GM19023 (cell line): ENCODE measurements around the gene TUT4.

Experiments used
- ATAC-seq: cut with Tn5 transposase; IDR thresholded peaks from one replicate; pipeline ENCODE4 v1.9.1; 2021; ENCODE audit warnings: mild to moderate bottlenecking, moderate library complexity; ENCODE audit not compliant: unreplicated experiment

TUT4 gene

DNA sequence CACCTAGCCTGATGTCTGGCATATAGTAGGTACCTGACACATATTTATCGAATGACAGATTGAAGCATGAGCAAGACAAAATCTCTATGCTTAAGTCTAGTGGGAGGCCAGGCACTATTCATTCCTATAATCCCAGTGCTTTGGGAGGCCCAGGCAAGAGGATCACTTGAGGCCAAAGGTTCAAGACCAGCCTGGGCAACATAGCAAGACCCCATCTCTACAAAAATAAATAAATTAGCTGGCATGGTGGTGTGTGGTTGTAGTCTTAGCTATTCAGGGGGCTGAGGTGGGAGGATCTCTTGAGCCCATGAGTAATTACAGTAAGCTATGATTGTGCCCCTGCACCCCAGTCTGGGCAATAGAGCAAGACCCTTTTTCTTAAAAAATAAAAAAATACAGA, 23.2 kb upstream of the TUT4 start:
- no peak for ATAC-seq

DNA sequence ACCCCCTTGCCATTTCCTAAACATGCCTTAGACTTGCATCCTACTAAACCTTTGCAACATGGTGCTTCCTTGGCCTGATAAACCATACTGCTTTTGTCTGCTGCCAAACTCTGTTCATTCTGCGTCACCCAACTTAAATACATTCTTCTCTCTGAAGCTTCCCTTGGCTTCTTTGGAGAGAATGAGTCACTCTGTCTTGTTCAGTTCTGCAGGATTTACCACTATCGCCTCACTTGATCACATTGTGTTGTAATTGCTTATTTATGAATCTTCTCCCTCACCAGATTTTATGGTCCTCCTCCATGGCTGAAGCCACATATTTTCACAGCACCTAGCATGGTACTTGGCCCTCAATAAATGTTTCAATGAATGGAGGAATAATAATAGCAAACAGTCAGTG, 21.7 kb upstream of the TUT4 start:
- ATAC-seq: no peak

DNA sequence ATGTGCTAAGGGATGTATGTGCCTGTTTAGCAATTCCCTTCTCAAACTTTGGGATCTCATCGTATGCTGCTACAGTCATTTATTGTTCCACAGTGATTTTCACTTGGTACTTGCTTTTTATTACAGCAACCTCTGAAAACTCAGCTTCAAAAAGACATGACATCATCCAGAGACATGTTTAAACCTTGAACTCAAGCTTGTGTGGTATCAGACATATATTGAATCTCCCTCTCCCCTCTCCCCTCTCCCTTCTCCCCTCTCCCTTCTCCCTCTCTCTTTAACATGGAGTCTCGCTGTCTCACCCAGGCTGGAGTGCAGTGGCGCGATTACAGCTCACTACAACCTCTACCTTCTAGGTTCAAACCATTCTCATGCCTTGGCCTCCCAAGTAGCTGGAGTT, 19.5 kb upstream of the TUT4 start:
- ATAC-seq: no peak

DNA sequence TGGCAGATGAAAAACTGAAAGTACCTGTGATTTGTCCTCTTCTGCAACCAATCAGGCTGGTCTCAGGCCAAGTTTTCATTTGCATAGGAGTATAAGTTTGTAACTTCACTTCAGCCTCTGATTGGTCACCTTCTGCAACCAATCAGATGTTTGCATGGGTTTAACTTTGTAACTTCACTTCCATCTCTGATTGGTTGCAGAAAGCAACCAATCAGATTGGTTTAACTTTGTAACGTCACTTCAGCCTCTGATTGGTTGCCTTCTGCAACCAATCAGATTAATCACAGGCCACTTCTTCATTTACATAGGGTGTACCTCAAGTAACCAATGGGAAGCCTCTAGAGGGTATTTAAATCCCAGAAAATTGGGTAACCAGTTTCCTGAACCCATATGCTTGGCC, 18.9 kb upstream of the TUT4 start:
- no peak for ATAC-seq

DNA sequence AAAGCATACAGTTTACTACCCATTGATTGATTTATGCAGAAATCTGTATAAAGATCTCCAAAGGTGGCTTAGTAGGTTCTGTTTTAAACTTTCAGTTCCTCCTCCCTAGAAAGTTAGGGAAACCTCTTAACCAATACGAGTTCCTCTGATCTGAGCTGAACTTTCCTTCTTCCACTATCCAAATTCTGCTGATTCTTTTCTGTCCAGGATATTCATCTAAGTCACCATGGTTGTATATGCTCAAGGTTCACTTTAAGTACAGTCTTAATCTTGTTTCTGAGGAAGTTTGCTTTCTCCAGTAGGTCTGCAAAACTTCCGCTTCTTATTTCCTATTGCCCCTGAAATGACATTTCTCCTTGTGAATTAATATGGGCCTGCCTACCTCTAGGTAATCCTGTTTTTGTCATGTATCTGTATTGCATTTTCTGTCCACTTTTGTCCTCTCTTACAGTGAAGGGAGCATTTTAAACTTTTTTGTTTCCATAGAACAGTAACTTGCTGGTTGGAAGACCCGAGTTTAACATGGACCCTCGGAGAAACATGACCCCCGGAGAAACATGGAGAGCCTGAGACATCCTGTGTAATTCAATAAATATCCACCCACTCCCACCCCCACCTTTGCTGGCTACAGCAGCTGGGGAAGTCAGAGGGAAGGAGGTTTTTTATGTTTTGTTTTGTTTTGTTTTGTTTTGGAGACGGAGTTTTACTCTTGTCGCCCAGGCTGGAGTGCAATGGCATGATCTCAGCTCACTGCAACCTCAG, 16.7 kb upstream of the TUT4 start:
- no peak for ATAC-seq

GRCh38 chr1:52567943-52568342, 15.1 kb upstream of the TUT4 start:
- ATAC-seq: no peak

DNA sequence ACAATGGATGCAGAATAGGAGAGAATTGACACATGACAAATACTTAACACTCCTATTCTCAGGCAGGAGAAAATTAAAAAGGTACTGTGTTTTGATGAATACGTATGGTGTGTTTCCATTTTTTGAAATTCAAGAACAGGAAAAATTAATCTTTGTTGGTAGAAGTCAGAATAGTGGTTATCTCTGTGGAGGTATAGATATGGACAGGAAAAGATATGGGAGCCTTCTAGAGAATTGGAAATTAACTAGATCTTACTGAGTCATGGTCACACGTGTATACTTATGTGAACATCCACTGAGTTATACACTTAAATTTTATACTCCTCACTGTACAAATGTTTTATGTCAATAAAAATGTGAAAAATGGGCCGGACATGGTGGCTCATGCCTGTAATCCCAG, 9.9 kb upstream of the TUT4 start:
- no peak for ATAC-seq

DNA sequence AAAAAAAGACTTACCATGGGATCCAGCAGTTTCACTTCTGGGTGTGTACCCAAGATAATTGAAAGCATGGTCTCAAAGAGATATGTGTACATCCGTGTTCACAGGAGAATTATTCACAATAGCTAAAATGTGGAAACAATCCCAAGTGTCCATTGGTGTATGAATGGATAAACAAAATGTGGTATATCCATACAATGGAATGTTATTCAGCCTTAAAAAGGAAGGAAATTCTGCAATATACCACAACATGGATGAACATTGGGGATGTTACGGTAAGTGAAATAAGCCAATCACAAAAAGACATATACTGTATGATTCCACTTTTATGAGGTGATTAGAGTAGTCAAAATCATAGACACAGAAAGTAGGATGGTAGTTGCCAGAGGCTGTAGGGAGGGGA, 7.0 kb upstream of the TUT4 start:
- ATAC-seq: no peak

DNA sequence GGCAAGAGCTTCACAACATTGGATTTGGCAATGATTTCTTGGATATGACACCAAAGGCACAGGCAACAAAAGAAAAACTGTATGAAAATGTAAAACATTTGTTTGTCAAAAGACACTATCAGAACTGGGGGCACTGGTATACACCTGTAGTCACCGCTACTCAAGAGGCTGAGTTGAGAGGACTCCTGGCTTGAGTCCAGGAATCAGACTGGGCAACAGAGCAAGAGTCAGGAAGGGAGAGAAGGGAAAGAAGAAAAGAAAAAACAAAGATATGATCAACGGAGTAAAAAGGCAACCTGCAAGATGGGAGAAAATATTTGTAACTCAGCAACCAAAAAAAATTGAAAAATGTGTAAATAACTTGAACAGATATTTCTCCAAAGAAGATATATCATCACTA, 6.0 kb upstream of the TUT4 start:
- no peak for ATAC-seq

DNA sequence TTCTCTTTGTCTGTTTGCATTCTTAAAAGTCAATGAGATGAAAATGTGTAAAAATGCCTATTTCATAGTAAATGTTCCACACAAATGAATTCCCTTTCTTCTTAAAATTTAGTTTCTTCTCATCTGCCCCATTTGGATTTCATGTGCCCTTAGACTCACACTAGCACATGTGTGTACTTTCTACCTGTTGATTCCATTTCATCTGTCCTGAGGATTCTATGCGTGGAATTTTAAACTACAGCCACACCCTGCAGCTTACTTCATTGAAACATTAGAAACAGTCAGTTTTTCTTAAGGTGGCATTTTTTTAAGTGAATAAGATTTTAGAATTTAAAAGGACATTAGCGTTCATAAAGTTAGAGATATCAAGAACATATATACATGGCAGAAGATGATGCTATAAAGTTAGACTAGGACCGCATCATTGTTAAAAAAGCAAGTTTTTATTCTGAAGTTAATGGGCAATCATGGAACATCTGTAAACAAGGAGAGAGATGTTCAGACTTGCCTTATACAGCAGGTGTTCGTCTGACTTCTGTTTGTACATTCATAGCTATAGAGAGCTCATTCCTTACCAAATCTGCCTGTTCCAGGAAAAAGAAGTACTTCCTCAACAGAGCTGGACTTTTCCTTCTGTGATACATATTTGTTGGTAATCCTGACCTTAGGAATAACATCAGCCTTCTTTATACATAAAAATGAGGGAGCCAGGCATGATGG, 3.9 kb upstream of the TUT4 start:
- ATAC-seq: no peak

DNA sequence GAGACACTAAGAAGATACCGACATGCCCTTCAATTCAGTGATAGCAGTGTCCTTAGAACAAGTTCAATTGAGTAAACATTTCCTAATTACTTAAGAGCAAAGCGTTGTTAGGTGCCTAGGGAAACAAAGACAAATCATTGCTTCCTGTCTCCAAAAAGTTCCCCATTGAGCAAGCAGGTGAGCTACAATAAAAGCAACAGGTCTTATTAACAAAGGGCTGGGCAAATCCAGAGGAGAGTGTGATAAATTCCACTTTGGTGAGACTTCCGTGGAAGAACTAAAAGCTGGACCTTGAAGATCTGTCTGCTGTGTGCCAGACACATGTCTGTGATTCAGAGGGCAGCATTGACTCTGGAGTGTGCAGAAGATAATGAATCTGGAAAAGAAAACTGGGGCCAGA, 1.9 kb upstream of the TUT4 start:
- no peak for ATAC-seq

GRCh38 chr1:52554267-52554640, 1.4 kb upstream of the TUT4 start:
- ATAC-seq: no peak

GRCh38 chr1:52553362-52554266, 722 bp upstream of the TUT4 start:
- ATAC-seq: peak; percentile 68

GRCh38 chr1:52552236-52552504, 722 bp downstream of the TUT4 start:
- ATAC-seq: peak; percentile 33

DNA sequence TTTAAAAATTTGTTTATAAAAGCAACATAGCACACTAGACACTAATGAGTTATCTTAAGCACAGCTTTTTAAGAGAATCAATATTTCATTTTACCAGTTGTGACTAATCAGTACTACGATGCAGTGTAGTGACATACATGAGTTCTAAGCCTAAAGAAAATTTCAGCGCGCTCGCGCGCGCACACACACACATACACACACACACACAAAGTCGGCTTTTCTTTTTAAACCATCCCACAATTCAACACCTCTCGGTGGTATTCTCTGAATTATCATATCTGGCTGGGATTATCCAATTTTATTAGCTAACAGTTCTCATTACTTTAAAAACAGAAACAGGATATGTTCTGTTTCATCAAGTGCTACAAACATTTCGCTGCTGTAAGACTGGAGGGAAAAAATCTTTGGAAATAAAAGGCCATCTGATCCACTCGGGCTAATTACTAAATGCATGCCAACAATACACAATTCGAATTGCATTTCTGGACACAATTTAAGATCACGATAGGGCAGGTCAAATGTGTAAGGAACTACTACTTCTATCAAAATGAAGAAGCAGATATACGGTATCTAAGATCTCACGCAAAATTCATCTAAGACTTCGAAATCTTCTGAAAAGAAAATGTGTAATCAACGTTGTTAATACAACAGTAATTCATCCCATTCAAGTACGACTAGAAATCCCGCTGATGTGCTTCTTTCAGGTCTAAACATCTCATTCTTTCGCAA, 1.2 kb downstream of the TUT4 start:
- ATAC-seq: no peak

DNA sequence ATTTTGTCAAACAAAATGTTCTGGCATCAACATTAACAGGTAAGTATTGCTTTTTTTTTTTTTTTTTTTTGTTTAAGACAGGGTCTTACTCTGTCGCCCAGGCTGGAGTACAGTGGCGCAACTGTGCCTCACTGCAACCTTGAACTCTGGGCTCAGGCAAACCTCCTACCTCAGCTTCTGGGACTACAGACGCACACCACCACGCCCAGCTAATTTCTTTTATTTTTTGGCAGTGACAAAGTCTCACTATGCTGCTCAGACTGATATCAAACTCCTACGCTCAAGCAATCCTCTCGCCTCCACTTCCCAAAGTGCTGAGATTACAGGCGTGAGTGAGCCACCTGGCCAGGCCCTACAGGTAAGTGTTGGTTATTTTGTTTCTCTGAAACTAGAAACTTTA, 2.4 kb downstream of the TUT4 start:
- ATAC-seq: no peak

- ATAC-seq: no peak
Observed at GRCh38 chr1:52549267-52549666, 3.6 kb downstream of the TUT4 start.

GRCh38 chr1:52546852-52547251, 6.0 kb downstream of the TUT4 start:
- ATAC-seq: no peak

- ATAC-seq: no peak
Observed at GRCh38 chr1:52544665-52545525, 8.0 kb downstream of the TUT4 start.

DNA sequence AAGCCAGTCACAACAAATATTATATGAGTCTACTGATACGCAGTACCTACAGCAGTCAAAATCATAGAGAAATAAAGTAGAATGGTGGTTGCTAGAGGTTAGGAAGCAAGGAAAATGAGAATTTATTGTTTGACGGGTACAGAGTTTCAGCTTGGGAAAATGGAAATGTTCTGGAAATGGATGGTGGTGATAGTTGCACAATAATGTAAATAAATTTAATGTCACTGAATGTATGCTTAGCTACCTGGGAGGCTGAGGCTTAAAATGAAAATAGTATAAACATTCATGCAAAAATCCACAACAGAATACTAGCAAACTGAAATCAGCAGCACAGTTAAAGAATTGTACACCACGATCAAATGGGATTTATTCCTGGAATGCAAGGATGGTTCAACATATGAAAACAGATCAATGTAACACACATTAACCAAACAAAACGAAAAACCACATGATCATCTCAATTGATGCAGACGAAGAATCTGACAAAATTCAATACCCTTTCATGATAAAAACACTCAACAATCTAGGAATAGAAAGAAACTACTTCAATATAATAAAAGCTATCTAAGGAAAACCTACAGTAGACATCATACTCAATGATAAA, 10.7 kb downstream of the TUT4 start:
- no peak for ATAC-seq
